Measurements from ENCODE around the gene GAB4.
A peak's percentile ranks its signal among the peaks of the same experiment; 100 is the strongest.
"Not testable (repeated sequence)": the region's sequence is repeated elsewhere in the genome, so short reads cannot be mapped to it uniquely, and the experiment has no call there.

The GAB4 gene

DNA sequence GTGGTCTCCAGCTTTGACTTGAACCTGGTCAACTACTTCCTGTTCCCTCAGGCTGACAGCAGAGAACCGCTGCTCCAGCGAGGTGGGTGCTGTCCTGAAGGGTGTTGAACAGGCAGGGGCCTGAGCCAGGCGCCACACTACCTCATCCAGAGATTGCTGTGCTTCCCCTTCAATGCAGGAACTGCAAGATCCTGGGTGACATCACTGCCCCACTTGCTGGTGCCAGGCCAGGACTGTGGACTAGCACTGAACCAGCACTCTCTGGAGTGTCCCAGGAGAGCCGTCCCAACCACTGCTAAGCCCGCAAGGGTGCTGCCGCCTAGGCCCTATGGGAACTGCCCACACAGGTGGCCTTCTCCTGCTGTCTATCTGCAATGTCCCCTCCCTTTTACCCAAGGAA, 51.7 kb downstream of the GAB4 start:
- no peak for DNase-seq

DNA sequence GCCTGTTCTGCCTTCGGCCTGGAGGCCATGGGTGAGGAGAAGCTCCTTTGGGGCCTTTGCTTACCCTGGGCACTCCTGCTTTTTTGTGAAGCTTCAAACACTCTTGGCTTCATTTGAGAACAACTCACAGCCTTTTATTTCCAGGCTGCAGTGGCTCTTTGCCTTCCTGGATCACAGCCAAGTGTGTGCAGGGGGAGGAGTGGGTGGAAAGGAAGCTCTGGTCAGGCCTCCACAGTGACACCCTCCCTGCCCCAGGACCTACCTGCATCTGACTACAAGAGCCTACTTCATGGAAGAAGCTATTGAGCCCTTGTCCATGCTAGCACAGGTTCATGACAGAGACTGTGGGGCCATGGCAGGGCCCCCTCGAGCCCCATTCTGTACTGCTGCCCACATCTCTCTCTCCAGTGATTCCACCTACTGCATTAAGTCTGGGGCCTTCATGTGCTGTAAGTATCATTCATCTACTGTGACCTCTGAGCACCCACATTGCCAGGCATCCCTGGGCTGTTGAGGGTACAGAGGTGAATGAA, 52.3 kb downstream of the GAB4 start:
- DNase-seq, result no peak

DNA sequence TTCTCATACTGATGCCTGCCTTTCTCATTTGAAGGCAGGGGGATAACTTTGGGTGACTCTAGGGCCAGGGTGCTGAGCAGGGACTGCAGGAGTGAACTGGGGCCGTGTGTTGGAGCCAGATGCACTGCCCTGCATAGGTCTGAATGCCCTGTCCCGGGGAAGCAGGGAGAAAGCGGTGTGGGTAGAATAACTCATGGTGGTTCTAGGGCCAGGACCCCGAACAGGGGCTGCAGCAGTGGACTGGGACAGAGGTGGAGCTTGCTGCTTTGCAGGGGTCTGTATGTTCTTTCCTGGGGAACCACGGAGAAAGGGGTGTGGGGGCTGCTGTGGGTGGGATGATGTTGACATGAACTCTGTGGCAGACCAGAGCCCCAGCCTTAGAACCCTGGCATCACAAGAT, 52.9 kb downstream of the GAB4 start:
- no peak for DNase-seq

- no peak for DNase-seq
Measured at GRCh38 chr22:16954060-16954403, 54.0 kb downstream of the GAB4 start.

DNA sequence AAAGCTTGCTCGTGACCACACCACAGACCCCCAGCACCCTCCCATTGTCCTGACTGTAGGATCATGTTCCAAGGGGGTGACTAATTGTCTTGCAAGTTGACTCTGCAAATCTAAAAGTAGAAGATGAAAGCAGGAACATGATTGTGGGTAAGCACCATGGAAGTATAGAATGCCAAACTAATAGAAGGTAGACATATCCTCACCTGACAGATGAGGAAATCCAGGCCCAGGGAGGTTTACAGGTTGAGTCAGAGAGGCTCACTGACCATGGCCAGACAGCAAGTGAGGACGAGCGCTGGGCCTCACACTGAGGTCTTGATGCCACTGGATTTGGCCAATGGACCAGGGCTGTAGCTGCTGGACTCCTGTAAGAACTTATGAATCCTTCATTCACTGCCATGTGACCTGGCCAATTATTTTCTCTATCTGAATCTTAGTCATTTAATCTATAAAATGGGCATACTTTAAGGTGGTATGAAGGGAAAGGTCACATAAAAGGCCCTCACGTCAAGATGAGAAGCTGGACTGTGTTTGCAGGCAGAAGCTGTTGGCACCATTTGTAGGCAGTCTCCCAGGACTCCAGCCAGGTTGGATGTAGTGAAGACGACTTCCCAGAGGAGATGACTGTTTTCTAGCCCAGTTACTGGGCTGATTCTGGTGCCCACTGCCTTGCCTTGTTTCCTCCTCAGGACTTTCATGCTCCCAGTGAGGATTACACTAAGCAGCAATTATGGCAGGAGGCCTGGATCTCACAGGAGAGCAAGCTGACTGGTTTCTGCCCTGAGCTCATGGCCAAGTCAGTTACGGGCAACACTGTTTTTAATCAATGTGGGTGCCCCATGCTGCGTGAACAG, 54.6 kb downstream of the GAB4 start:
- DNase-seq, result no peak

DNA sequence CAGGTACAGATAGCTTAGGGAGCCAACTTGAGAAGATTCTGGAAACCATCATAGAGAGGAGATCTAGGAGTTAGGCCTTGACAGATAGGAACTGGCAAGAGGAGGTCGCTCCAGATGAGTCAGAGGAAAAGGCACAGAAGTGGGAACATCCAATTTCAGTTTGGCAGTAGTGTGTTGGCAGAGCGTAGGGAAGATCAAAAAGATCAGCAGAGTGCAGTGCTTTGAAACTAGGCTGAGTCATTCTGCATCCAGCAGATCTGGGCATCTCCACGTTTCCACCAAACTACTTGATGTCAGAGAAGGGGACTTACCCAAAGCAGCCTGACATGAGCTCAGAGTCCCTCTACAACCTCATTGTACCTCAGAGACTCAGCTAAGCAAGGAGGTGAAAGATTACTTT, 58.5 kb downstream of the GAB4 start:
- no peak for DNase-seq

DNA sequence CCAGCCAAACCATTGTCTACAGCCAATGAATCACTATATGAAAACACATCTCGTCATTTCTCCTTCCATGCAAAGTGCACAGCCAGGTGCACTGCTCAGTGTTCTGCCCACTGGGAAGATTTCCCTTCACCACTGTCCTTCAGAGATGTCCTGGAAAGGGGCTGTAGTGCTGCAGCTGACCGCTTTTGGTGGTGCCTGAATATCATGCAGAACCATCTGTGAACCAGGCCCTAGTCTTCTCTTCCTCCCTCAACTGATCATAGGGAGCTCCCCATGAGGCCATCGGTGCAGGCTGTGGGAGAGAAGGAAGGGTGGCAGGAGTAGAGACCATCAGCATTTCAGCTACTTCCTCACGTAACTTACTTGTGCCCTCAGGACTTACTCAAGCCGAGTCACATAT, 70.2 kb downstream of the GAB4 start:
- DNase-seq, result no peak

DNA sequence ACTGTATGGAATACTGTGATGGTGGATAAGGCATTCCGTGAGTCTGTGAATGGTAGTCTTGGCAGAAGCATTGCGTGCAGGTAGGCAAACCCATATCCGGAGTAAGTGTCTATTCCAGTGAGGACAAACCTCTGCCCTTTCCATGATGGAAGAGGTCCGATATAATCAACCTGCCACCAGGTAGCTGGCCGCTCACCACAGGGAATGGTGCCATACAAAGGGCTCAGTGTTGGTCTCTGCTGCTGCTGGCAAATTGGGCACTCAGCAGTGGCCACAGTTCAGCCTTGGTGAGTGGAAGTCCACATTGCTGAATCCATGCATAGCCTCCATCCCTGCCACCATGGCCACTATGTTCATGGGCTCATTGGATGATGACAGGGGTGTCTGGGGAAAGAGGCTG, 70.8 kb downstream of the GAB4 start:
- not testable (repeated sequence) for DNase-seq

GRCh38 chr22:16936625-16937024, 71.4 kb downstream of the GAB4 start:
- DNase-seq, result no peak

- DNase-seq, result no peak
Measured at GRCh38 chr22:16935209-16935608, 72.8 kb downstream of the GAB4 start.

- DNase-seq, result no peak
Measured at GRCh38 chr22:16933291-16934282, 74.4 kb downstream of the GAB4 start.

- no peak for DNase-seq
Measured at GRCh38 chr22:16932577-16932976, 75.4 kb downstream of the GAB4 start.

- DNase-seq, result no peak
Measured at GRCh38 chr22:16925407-16925966, 82.5 kb downstream of the GAB4 start.

GRCh38 chr22:16922706-16923105, 85.3 kb downstream of the GAB4 start:
- DNase-seq, result no peak

GRCh38 chr22:16922076-16922475, 85.9 kb downstream of the GAB4 start:
- no peak for DNase-seq

DNA sequence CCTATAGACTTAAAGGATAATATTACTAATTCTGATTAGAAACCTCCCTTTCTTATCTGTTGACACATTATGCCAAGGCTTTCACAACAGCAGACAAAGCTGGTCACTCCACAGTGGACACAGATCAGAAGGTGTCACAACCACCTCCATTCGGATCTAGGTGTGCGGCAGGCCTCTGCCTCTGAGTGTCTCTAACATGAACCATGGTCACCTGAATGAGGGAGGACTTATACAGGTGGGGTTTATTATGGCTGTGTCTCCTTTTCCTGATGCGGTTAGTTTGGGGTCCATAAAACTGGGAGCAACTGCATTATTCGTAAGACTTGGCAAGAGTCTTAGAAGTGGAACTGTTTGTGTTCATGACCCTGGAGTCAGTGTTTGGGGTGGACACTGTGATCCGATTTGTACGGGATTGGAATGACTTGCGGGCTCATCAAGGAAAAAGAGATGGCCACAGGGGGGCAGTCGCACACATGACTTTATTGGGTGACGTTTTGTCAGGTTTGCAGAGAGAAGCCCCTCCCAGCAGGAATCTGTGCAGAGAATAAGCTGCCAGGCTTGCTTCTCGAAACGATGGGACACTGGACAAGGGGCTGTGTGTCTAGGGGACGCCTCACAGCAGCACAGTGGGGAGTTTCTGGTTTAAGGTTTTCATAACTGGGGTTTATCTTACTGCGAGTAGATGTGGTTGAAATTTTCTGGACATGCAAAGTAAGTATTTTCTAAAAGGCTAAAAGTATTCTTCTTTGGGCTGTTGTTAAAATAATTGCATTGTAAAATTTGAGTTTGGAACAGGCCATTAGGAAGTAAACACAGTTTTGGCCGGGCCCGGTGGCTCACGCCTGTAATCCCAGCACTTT, 90.6 kb downstream of the GAB4 start:
- peak; percentile 27 for DNase-seq

DNA sequence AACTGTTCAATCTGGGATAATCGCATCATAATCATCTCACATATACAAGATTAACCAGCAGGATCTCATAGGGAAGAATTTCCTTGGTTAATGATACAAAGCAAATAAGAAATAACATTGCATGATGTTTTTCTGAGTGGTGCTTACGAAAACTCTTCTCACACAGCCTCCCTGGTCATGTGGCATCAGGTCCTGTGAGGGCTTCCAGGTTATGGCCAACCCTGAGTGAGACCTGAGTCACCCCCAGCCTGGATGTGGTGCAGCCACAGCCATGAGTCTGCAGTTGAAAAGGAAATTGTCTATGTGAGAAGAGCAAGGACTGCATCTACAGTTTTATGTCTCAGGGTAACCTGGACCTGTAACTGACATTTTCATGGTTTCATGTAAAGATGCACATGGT, 92.3 kb downstream of the GAB4 start:
- DNase-seq, result no peak

GRCh38 chr22:16914911-16915310, 93.1 kb downstream of the GAB4 start:
- DNase-seq, result not testable (repeated sequence)

DNA sequence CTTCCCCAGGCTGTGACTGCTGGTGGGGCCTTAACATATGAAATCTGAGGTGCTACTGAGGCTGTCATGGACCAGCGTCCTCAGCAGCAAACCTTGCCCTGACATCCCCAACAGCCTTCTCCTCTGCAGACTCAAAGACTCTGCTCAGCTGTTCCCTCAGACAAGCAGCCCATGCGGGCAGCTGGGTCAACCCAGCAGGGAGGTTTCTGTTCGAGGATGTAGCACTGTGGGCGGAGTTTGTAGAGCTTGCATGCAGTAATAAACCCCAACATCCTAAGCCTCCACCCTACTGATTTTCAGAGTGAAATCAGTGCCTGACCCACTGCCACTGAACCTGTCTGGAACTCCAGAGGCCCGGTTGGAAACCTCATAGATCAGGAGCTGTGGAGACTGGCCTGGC, 94.0 kb downstream of the GAB4 start:
- no peak for DNase-seq

GRCh38 chr22:16912281-16912680, 95.7 kb downstream of the GAB4 start:
- DNase-seq, result no peak
